WTC11 (cell line): ENCODE measurements around the gene CFAP100. TPM values are rescaled to one million over a fixed set of nuclear protein-coding genes. Genes with fewer than 3 reads are reported as not detected.

Experiments
- AFF4 ChIP-seq: sonication (generic); formaldehyde crosslinking; IDR thresholded peaks from 2 replicates; pipeline ENCODE4 v1.8.1; 2023; ENCODE audit warnings: mild to moderate bottlenecking, missing genetic modification reagents, borderline replicate concordance
- ATF6 ChIP-seq: sonication (generic); formaldehyde crosslinking; IDR thresholded peaks from 2 replicates; pipeline ENCODE4 v1.8.1; 2023; ENCODE audit warnings: mild to moderate bottlenecking, missing genetic modification reagents
- FOXK1 ChIP-seq: sonication (generic); formaldehyde crosslinking; IDR thresholded peaks from 2 replicates; pipeline ENCODE4 v1.8.0; 2022; ENCODE audit warnings: mild to moderate bottlenecking, moderate library complexity, missing genetic modification reagents
- NFATC4 ChIP-seq: fragments of 250-450 bp; sonication (Bioruptor Pico); IDR thresholded peaks from 2 replicates; pipeline ENCODE4 v1.9.0; 2021; ENCODE audit warnings: mild to moderate bottlenecking
- SMAD4 ChIP-seq: sonication (generic); formaldehyde crosslinking; IDR thresholded peaks from 2 replicates; pipeline ENCODE4 v1.8.0; 2022; ENCODE audit warnings: mild to moderate bottlenecking, missing genetic modification reagents
- ZNF138 ChIP-seq: sonication (generic); formaldehyde crosslinking; conservative IDR thresholded peaks from 2 replicates; pipeline ENCODE4 v1.8.1; 2022; ENCODE audit warnings: mild to moderate bottlenecking, moderate library complexity, missing genetic modification reagents
- ZNF396 ChIP-seq: fragments of 250-450 bp; sonication (Bioruptor Pico); IDR thresholded peaks from 2 replicates; pipeline ENCODE4 v1.8.0; 2021; ENCODE audit warnings: mild to moderate bottlenecking, moderate library complexity, borderline replicate concordance
- ZNF425 ChIP-seq: fragments of 250-450 bp; sonication (Bioruptor Pico); conservative IDR thresholded peaks from 2 replicates; pipeline ENCODE4 v1.9.0; 2021; ENCODE audit warnings: mild to moderate bottlenecking
- ZNF512 ChIP-seq: sonication (generic); formaldehyde crosslinking; IDR thresholded peaks from 2 replicates; pipeline ENCODE4 v1.8.1; 2022; ENCODE audit warnings: missing genetic modification reagents, borderline replicate concordance
- total RNA-seq: library from RNA; stranded (reverse); gene quantifications from 3 replicates; pipeline ENCODE4 v1.2.3, GENCODE V29; 2021
- TF ChIP-seq, protein P1 (sequence below): sonication (generic); formaldehyde crosslinking; IDR thresholded peaks from 2 replicates; pipeline ENCODE4 v1.8.0; 2022; ENCODE audit warnings: mild to moderate bottlenecking, missing genetic modification reagents
- TF ChIP-seq, protein P2 (sequence below): sonication (generic); formaldehyde crosslinking; IDR thresholded peaks from 2 replicates; pipeline ENCODE4 v1.8.0; 2022; ENCODE audit warnings: mild to moderate bottlenecking, missing genetic modification reagents
- TF ChIP-seq, protein P3 (sequence below): fragments of 250-450 bp; sonication (Bioruptor Pico); IDR thresholded peaks from 2 replicates; pipeline ENCODE4 v1.9.0; 2021; ENCODE audit warnings: mild to moderate bottlenecking, borderline replicate concordance

The CFAP100 gene
- total RNA-seq, 1 experiment from 2014 or later: not detected

GRCh38 chr3:126456211-126456610 lies 61.5 kb downstream of the CFAP100 start (continued):
- TF ChIP-seq AFF4: no peak
- TF ChIP-seq, protein P1, sequence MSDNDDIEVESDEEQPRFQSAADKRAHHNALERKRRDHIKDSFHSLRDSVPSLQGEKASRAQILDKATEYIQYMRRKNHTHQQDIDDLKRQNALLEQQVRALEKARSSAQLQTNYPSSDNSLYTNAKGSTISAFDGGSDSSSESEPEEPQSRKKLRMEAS (CRISPR knock-in tag): no peak
- no peak for TF ChIP-seq ZNF138 (CRISPR knock-in tag)
- no peak for TF ChIP-seq SMAD4 (CRISPR knock-in tag)
- TF ChIP-seq, protein P2, sequence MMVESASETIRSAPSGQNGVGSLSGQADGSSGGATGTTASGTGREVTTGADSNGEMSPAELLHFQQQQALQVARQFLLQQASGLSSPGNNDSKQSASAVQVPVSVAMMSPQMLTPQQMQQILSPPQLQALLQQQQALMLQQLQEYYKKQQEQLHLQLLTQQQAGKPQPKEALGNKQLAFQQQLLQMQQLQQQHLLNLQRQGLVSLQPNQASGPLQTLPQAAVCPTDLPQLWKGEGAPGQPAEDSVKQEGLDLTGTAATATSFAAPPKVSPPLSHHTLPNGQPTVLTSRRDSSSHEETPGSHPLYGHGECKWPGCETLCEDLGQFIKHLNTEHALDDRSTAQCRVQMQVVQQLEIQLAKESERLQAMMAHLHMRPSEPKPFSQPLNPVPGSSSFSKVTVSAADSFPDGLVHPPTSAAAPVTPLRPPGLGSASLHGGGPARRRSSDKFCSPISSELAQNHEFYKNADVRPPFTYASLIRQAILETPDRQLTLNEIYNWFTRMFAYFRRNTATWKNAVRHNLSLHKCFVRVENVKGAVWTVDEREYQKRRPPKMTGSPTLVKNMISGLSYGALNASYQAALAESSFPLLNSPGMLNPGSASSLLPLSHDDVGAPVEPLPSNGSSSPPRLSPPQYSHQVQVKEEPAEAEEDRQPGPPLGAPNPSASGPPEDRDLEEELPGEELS (CRISPR knock-in tag): no peak
- TF ChIP-seq NFATC4: no peak
- TF ChIP-seq, protein P3, sequence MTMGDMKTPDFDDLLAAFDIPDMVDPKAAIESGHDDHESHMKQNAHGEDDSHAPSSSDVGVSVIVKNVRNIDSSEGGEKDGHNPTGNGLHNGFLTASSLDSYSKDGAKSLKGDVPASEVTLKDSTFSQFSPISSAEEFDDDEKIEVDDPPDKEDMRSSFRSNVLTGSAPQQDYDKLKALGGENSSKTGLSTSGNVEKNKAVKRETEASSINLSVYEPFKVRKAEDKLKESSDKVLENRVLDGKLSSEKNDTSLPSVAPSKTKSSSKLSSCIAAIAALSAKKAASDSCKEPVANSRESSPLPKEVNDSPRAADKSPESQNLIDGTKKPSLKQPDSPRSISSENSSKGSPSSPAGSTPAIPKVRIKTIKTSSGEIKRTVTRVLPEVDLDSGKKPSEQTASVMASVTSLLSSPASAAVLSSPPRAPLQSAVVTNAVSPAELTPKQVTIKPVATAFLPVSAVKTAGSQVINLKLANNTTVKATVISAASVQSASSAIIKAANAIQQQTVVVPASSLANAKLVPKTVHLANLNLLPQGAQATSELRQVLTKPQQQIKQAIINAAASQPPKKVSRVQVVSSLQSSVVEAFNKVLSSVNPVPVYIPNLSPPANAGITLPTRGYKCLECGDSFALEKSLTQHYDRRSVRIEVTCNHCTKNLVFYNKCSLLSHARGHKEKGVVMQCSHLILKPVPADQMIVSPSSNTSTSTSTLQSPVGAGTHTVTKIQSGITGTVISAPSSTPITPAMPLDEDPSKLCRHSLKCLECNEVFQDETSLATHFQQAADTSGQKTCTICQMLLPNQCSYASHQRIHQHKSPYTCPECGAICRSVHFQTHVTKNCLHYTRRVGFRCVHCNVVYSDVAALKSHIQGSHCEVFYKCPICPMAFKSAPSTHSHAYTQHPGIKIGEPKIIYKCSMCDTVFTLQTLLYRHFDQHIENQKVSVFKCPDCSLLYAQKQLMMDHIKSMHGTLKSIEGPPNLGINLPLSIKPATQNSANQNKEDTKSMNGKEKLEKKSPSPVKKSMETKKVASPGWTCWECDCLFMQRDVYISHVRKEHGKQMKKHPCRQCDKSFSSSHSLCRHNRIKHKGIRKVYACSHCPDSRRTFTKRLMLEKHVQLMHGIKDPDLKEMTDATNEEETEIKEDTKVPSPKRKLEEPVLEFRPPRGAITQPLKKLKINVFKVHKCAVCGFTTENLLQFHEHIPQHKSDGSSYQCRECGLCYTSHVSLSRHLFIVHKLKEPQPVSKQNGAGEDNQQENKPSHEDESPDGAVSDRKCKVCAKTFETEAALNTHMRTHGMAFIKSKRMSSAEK (CRISPR knock-in tag): no peak
- TF ChIP-seq ATF6 (CRISPR knock-in tag): no peak
- TF ChIP-seq ZNF425 (CRISPR knock-in tag): no peak
- TF ChIP-seq ZNF512: no peak
- no peak for TF ChIP-seq ZNF396 (CRISPR knock-in tag)
- no peak for TF ChIP-seq FOXK1 (CRISPR knock-in tag)
